Femur (tissue), 1 donor: ENCODE measurements around the gene CASP10.
"Not testable (repeated sequence)": the region's sequence is repeated elsewhere in the genome, so short reads cannot be mapped to it uniquely, and the experiment has no call there.

Source experiments
- DNase-seq: peaks from one replicate; pipeline ENCODE4 v3.0.0-alpha.2; 2017

CASP10 gene

DNA sequence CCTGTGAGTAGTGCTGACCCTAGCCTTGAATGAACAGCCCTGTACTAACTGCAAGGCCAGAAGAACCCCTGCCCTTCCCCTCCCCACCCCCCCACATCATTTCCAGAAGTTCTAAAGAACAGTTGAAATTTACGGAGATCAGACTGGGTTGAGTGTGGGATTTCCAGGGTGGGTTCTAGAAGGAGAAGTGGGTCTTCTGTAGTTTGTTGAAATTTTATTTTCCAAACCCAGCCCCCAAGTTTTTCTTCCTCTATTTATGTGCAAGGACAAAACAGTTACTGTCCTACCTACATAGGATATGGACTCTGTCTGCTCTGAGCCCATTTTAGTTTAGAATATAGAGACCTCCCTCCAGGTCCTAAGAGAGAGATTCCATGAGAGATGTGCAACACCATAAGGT, 26.3 kb upstream of the CASP10 start:
- DNase-seq, result no peak

DNA sequence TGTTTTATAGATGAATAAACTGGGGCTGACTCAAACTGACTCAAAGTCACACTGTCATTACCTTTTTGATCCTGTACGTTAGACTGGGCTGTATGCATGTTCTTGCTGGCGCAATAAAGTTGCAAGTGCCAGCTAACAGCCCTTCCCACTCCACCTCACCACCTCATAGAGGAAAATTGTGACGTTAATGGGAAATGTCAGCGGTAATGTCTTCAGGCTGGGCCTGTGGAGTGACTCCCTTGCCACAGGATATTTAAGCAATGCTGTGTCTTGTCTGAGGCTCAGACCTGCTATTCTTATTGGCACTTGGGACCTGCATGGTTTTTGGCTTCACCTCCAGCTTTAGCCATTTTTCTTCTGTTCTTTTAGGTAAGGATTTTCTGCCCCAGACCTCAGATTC, 25.2 kb upstream of the CASP10 start:
- no peak for DNase-seq

DNA sequence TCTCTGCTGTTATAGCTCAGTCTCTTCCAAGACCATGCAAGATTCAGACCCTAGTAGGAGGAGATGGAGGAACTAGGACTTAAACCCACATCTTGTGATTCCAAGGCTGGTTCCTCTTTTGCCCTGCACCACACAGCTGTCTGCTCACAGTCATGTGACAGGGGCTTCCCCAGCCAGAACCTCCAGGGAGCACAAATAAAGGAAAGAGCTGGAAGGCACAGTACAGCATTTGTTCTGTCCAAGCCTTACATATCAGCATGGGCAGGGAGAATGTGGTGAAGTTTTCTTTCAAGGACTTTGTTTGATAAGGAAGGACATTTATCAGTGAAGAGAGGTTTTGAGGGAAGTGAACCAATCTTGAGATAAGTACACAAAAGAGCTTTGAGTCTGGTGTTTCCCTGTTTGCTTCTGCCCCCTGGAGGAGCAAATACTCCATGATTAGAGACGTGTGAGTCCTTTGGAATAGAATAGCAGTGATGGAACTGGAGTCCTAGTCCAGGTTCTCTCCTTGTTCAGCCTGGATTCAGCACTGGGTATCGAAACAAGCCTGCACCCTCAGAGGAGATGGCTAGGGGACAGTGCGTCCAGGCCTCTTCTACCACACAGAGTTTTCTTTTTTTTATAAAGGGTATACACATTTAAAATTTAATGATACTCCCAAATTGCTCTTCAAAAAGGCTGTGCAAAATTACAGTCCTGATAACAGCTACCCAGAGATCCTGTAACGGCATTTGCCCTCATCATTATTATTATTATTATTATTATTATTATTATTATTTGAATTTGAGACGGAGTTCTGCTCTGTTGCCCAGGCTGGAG, 24.6 kb upstream of the CASP10 start:
- DNase-seq, result peak; percentile 69

DNA sequence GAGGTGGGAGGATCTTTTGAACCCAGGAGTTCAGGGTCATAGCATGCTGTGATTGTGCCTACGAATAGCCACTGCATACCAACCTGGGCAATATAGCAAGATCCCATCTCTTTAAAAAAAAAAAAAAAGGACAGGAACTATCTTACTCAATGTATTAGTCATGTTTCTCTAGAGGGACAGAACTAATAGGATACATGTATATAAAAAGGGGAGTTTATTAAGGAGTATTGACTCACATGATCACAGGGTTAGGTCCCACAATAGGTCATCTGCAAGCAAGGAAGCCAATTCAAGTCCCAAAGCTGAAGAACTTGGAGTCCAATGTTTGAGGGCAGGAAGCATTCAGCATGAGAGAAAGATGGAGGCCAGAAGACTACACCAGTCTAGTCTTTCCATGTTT, 18.8 kb upstream of the CASP10 start:
- DNase-seq, result no peak

DNA sequence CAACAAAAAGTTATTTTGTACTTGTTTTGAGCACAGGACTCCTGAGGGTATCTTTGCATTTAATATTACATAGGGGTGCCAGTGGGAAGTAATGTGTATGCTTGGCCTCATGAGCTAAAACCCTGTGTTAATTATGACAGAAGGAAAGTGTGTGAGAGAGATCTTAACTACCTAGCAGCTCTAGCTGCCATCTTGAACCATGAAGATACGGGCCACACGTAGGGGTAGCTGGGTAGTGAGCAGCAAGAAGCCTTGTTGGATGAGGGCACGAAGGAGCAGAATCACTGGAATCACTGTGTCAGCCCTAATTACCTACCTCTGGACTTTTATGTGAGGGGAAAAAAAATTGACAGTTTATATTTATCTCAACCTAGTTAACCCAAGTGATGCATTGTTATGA, 15.4 kb upstream of the CASP10 start:
- no peak for DNase-seq

DNA sequence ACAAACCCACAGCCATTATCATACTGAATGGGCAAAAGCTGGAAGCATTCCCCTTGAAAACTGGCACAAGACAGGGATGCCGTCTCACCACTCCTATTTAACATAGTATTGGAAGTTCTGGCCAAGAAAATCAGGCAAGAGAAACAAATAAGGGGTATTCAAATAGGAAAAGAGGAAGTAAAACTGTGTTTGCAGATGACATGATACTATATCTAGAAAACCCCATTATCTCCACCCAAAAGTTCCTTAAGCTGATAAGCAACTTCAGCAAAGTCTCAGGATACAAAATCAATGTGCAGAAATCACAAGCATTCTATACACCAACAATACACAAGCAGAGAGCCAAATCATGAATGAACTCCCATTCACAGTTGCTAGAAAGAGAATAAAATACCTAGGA, 14.4 kb upstream of the CASP10 start:
- not testable (repeated sequence) for DNase-seq

DNA sequence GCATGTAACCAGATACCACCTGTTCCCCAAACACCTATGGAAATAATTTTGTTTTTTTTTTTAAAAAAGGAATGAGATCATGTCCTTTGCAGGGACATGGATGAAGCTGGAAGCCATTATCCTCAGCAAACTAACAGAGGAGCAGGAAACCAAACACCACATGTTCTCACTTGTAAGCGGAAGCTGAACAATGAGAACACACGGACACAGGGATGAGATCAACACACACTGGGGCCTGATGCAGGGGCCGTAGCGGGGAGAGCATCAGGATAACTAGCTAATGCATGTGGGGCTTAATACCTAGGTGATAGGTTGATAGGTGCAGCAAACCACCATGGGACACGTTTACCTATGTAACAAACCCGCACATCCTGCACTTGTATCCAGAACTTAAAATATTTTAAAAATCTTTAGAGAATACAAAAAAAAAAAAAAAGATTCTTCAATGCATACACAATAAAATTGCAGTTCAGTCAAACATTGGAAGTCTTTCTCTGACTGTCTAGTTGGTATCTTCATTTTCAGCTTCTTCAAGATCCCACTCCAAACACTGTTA, 11.6 kb upstream of the CASP10 start:
- no peak for DNase-seq

DNA sequence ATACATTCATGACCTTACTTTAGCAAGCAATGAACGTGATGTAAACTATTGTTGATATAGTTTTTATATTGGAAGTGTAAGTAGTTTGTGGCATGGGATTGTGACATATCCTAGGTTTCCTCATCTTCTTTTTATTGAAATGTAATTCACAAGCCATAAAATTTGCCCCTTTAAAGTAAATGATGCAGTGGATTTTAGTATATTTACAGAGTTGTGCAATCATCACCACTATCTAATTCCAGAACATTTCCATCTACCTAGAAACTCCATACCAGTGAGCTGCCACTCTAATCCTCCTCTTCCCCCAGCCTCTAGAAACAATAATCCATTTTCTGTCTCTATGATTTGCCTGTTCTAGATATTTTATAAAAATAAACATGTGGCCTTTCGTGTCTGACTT, 10.7 kb upstream of the CASP10 start:
- no peak for DNase-seq

DNA sequence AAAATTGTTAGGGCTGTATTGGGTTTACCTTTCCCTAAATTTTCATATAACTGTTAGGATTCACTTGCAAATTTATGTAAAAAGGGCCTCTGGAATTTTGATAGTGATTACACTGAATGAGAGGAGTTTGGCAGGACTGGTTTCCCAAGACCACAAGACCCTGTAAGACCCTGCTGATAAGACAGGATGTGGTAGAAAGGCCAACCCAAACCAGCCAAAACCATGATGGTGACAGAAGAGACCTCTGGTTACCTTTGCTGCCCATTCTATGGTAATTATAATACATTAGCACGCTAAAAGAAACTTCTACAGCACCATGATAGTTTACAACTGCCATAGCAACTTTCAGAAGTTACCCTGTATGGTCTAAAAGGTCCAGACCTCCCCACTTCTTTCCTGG, 8.3 kb upstream of the CASP10 start:
- DNase-seq, result no peak

DNA sequence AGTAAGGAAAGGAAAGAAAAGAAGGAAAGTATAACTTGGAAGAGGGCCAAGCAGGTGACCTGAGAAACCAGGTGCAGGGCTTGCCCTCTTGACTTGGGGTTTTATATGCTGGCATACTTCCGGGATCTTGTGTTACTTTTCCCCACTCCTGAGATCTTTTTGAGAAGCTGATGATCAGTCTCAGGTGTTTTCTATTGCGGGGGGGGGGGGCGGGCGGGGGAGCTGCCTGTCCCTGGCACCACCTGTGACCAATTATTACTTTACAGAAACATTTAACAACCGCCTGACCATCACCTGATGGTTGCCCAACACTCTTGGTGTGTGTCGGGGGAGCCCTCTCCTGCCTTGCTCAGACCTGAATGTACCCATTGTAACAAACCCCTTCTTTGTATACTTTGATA, 6.9 kb upstream of the CASP10 start:
- DNase-seq, result no peak

DNA sequence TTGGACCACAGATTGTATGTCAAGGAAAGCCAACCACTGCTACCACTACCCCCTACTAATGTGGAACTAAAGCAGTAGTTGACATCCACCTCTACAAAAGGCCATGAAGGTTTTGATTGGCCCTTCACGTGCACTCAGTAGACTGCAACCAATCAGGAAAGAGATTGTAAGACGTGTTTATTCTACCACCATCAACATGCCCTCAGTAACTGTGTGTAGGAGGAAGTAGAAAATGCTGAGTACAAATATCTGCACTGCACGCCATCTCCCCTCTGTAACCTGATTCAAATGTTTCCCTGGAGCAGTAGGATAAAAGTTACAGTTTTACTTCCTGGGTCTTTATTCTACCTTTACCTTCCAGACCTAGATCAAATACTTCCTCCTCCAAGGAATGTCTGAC, 2.9 kb upstream of the CASP10 start:
- DNase-seq, result no peak

DNA sequence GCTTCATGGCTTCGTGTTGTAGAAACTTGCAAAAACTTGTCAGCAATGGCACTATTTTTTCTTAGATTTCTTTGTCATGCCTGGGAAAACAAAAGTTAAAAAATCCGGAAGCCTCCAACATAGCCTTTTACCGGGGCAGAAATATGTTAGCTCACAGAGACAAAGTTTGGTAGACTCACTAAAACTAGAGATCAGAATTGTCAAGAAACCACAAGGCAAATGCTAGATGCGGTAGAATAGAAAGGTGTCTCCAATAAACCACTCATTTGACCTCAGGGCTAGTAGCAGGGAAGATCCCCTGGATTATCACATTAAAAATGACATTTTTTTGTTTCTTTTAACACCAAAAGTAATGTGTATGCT, 405 bp downstream of the CASP10 start:
- no peak for DNase-seq

DNA sequence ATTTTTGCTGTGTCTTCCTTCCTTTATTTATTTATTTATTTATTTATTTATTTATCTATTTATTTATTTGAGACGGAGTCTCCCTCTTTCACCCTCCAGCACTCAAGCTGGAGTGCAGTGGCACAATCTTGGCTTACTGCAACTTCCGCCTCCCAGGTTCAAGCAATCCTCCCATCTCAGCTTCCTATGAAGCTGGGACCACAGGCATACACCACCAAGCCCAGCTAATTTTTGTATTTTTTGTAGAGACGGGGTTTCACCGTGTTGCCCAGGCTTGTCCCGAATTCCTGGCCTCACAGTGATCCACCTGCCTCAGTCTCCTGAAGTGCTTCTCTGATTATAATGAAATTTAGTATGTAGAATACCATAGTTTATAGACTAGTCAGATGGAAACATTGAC, 894 bp downstream of the CASP10 start:
- DNase-seq, result not testable (repeated sequence)

DNA sequence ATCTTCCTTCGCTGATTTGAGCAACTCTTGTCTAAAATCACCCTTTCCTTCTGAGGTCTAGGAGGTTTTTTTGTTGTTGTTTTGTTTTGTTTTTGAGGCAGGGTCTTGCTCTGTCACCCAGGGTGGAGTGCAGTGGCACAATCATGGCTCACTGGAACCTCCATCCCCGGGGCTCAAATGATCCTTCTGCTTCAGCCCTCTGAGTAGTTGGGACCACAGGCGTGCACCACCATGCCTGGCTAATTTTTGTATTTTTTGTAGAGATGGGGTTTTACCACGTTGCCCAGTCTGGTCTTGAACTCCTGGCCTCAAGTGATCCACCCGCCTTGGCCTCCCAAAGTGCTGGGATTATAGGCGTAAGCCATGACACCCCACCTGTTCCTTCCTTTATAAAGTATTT, 1.3 kb downstream of the CASP10 start:
- DNase-seq, result not testable (repeated sequence)

DNA sequence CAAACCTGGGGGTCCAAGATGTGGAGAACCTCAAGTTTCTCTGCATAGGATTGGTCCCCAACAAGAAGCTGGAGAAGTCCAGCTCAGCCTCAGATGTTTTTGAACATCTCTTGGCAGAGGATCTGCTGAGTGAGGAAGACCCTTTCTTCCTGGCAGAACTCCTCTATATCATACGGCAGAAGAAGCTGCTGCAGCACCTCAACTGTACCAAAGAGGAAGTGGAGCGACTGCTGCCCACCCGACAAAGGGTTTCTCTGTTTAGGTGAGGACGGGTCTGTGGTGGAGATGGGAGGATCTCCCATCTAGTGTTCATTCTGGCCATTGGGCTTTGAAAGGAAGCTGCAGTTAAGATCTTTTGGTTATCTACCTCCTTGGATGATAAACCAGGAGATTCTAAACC, 2.9 kb downstream of the CASP10 start:
- no peak for DNase-seq

DNA sequence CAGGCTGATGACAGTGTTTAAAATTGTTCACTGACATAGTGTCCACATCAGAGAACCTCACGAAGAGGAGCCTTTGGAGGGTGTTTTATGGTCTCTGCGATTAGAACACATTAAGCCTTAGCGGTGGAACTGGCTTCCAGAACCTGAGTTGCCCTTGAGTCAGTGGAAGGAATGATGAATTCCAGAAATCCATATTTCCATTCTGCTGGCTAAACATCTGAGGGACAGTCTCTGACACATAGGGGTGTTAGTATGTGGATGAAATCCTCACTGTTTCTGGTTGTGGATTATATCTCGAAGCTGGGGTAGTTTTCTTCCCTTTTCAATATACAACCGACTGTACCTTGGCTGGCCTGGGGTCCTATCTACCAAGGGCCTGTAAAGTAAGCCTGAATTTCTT, 4.0 kb downstream of the CASP10 start:
- no peak for DNase-seq

DNA sequence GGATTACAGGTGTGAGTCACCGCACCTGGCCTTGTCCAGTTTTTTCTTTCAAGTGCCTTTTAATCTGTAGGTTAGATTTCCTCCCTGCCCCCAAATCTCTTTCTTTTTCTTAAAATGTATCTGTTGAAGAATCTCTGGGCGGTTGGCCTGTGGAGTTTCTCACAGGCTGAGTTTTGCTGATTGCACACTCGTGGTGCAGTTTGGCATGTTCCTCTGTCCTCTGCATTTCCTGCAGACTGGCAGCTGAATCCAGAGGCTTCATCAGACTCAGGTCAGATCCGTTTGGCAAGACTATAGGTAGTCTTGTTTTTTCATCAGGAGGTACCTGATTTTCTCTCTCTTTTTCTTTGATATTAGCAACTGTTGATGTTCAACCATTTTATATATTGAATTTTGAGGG, 5.5 kb downstream of the CASP10 start:
- no peak for DNase-seq

DNA sequence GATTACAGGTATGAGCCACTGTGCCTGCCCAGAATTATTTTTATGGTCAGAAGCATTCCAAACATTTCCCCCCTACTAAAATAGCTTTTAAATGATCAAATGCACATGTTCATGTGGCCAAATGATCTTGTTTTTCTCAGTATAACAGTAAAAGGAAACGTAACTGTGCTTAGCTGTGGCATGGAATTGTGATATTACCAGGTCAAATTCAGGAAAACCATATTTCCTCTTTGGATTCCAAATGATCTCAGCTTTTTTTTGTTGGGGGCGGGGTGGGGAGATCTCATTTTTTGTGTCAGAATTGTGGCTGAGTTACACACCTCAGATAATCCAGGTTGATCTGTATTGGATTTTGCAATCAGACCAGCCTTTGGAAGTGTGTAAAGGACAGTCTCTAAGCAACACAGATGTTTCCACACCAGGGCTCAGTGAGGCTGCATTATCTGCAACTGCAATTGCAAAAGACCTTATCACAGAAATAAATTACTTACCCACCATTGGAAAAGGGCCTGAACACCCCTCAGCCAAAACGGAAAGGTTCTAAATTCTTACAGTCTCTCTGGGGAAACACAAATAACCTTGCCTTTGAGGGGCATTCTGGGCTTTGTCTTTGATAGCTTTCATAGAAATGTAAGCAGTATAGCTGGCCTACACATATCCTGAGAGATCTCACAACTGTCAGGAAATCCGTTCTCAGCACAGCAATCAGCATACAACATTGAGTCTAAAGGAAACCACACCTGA, 8.4 kb downstream of the CASP10 start:
- DNase-seq, result no peak

DNA sequence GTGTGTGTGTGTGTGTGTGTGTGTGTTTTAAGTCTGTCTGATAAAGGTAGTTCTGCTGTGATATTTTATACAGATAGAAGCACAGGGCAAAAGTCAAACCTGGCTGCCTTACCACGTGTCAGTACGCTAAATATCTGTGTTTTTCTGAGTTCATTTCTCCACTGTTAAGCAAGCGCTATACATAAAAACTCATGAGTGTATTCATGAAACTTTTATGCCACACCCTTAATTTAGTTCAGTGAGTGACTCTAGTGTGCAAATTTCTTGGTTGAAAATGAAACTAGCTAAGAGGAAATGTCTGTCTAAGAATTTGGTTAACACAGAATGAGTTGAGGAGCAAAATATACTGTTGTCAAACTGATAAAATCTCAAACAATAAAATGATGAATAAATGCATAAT, 11.2 kb downstream of the CASP10 start:
- no peak for DNase-seq

DNA sequence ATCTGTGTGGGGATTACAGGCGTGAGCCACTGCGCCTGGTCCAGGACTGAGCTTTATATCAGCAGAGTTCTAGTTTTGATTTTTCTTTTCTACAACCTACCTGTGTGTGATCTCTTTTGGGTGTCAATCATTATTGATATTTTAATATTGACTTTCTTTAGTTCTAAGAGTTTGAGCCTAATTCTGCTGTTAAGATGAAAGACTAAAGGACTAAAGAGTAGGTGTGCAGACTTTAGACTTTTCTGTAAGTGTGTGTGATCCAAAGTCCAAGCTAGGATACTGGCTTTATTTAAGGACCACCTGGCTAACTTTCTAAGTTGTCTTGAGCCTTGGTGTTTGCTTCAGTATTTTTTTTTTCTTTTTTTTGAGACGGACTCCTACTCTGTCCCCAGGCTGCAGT, 12.4 kb downstream of the CASP10 start:
- DNase-seq, result no peak

DNA sequence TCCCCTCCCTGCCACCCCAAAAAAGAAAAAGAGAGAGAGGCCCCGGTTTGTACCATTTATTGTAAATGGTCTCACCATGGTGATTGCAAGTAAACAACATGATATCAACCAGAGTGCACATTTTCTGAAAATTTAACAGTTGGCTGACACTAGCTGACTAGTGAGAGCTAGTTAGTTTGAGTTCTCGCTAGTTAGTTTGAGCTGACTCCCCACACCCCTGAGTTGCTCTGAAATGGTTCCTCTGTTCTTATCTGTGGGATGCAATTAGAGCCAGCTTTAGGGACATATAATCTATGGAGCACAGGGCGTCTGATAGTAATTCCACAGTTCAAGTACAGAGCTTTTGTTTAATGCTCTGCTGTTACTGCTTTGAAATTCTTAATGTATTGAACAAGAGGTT, 13.1 kb downstream of the CASP10 start:
- DNase-seq, result no peak

DNA sequence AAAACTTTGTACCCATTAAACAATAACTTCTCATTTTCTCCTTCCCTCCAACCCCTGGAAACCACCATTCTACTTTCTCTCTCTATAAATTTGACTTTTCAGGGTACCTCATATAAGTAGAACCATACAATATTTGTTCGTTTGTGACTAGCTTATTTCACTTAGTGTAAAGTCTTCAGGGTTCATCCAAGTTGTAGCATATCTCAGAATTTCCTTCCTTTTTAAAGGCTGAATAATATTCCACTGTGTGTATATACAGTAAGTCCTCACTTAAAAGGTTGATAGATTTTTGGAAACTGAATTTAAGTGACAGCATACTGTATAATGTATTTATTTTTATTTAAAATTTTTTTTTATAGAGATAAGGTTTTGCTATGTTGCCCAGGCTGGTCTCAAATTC, 13.9 kb downstream of the CASP10 start:
- no peak for DNase-seq

DNA sequence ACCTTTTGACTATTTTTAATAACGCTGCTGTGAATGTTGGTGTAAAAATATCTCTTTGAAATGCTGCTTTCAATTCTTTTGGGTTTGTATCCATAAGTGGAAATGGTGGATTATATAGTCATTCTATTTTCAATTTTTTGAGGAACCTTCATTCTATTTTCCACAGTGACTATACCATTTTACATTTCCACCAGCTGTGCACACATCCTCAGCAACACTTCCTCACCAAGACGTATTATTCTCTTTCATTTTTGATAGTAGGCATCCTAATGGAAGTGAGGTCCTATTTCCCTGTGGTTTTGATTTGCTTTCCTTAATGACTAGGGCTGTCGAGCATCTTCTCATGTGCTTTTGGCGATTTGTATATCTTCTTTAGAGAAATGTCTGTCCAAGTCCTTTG, 14.8 kb downstream of the CASP10 start:
- DNase-seq, result no peak

DNA sequence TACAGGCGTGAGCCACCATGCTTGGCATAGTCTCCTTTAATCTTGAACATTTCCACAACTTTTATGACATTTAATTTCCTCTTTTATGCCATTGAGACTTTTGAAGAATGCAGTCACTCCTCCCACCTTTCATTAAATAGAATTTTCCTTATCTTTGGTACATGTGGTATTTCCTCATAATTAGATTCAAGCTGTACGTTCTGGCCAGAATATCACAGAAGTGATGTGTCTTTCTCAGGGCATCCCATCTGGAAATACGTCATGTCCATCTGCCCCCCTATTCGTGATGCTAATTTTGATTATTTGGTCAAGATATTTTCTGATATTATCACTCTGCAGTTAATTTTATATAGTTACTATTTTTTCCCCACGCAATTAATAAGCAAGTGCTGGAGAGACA, 16.9 kb downstream of the CASP10 start:
- no peak for DNase-seq
